Panc1 (cell line): Measurements from ENCODE around the gene TMEM88.

ENCODE experiments used
- SIN3A ChIP-seq: IDR thresholded peaks from 2 replicates; pipeline ENCODE4 v1.6.1; 2012; ENCODE audit warnings: low read depth, mild to moderate bottlenecking, low read length, moderate library complexity, borderline replicate concordance; ENCODE audit not compliant: insufficient read depth
- TF ChIP-seq, protein P1 (sequence below): fragments of 450-650 bp; IDR thresholded peaks from 2 replicates; pipeline ENCODE4 v1.5.1; 2017; ENCODE audit warnings: mild to moderate bottlenecking

DNA sequence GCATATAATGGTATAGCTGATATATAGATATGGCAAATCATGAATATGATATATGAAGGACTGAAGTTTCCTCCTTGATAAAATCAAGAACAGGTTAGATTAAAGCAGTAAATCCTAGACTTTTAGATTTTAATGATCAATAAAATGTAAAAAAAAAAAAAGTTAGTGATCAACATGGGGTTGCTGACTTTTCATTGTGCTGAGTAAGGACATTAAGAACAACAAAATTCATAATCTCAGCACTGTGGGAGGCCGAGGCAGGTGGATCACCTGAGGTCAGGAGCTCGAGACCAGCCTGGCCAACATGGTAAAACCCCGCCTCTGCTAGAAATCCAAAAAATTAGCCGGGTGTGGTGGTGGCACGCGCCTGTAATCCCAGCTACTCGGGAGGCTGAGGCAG lies 23.4 kb downstream of the TMEM88 start:
- TF ChIP-seq, protein P1, sequence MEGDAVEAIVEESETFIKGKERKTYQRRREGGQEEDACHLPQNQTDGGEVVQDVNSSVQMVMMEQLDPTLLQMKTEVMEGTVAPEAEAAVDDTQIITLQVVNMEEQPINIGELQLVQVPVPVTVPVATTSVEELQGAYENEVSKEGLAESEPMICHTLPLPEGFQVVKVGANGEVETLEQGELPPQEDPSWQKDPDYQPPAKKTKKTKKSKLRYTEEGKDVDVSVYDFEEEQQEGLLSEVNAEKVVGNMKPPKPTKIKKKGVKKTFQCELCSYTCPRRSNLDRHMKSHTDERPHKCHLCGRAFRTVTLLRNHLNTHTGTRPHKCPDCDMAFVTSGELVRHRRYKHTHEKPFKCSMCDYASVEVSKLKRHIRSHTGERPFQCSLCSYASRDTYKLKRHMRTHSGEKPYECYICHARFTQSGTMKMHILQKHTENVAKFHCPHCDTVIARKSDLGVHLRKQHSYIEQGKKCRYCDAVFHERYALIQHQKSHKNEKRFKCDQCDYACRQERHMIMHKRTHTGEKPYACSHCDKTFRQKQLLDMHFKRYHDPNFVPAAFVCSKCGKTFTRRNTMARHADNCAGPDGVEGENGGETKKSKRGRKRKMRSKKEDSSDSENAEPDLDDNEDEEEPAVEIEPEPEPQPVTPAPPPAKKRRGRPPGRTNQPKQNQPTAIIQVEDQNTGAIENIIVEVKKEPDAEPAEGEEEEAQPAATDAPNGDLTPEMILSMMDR, result no peak
- no peak for TF ChIP-seq SIN3A
